Thymus (tissue), 11 donors: ENCODE measurements around the gene ANKRD18B. TPM values are rescaled to one million over a fixed set of nuclear protein-coding genes. Genes with fewer than 3 reads are reported as not detected.
"Not testable (repeated sequence)": the region's sequence is repeated elsewhere in the genome, so short reads cannot be mapped to it uniquely, and the experiment has no call there.

Experiments used
- DNase-seq, 9 donors: peaks; one replicate each; pipeline ENCODE4 v3.0.0-alpha.2; 2013; ENCODE audit warnings: low spot score in 9 of 9, low read depth in 6 of 9, missing footprints in 1 of 9
- H3K27ac ChIP-seq, 2 donors: one replicate each; pipeline ENCODE4 v1.5.1; 2013; ENCODE audit warnings: control low read depth in 1 of 2, low read depth in 1 of 2, low read length in 1 of 2, mild to moderate bottlenecking in 1 of 2, moderate library complexity in 1 of 2
- H3K27me3 ChIP-seq, 2 donors: one replicate each; pipeline ENCODE4 v1.5.1; 2013; ENCODE audit warnings: low read length in 1 of 2; ENCODE audit not compliant: control insufficient read depth in 2 of 2, insufficient read depth in 1 of 2
- H3K36me3 ChIP-seq, 2 donors: one replicate each; pipeline ENCODE4 v1.5.1; 2013; ENCODE audit warnings: low read length in 1 of 2, mild to moderate bottlenecking in 1 of 2, moderate library complexity in 1 of 2; ENCODE audit not compliant: control insufficient read depth in 2 of 2, insufficient read depth in 2 of 2
- H3K4me1 ChIP-seq, 2 donors: one replicate each; pipeline ENCODE4 v1.5.1; 2013; ENCODE audit warnings: low read length in 2 of 2; ENCODE audit not compliant: control insufficient read depth in 2 of 2, insufficient read depth in 2 of 2
- H3K4me3 ChIP-seq, 2 donors: one replicate each; pipeline ENCODE4 v1.5.1; 2013; ENCODE audit warnings: low read length in 2 of 2, control low read depth in 1 of 2, mild to moderate bottlenecking in 1 of 2
- H3K9me3 ChIP-seq, 2 donors: one replicate each; pipeline ENCODE4 v1.5.1; 2013; ENCODE audit warnings: low read length in 1 of 2, mild to moderate bottlenecking in 1 of 2; ENCODE audit not compliant: control insufficient read depth in 2 of 2, insufficient read depth in 1 of 2
- WGBS: extraction: QIAGEN DNeasy Blood & Tissue Kit; methylation state at CpG from one replicate; pipeline ENCODE4 v1.1.7; 2013; 5-methylcytosine and 5-hydroxymethylcytosine counted together
- polyA plus RNA-seq: library from polyadenylated mRNA; stranded (reverse); fragments of 200-250 nt; gene quantifications from one replicate; pipeline ENCODE4 v1.2.3, GENCODE V29; 2013
- total RNA-seq: library from RNA; stranded (reverse); fragments of 120-200 nt; gene quantifications from one replicate; pipeline ENCODE4 v1.2.4, GENCODE V29; 2013
- donor health status: healthy.

Gene ANKRD18B
- total and polyA plus RNA-seq, 2 donors: 1.0 to 2.5 TPM

- not testable (repeated sequence) for H3K4me1 ChIP-seq, H3K27me3 ChIP-seq, H3K27ac ChIP-seq, H3K36me3 ChIP-seq, H3K9me3 ChIP-seq, H3K4me3 ChIP-seq, DNase-seq
- WGBS: 88% methylated on average over 4 of the region's 4 CpGs
These were observed 28.3 kb downstream of the ANKRD18B start for GRCh38 chr9:33552315-33552725.

DNA sequence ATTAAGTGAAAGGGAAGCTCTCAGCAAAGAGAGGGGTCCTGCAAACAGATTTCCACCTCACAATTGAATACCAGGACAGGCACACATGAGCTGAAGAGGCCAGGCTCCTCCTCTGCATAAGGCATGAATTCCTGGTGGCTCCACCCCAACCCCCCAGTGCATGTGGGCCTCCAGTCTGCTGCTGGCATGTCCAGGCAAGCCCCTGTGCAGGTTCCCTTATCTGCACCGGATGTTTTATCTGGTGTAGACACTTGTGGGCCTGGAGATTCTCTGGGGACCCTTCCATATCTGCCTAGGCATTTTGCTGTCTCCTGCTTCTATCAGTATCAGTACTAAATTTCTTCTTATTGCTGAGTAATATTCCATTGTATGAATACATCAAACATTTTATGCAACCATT, 36.2 kb downstream of the ANKRD18B start:
- H3K4me3 ChIP-seq, H3K27ac ChIP-seq, H3K27me3 ChIP-seq, H3K36me3 ChIP-seq, H3K4me1 ChIP-seq, DNase-seq, H3K9me3 ChIP-seq: not testable (repeated sequence)
- WGBS: 90% methylated on average over 1 of the region's 1 CpG

DNA sequence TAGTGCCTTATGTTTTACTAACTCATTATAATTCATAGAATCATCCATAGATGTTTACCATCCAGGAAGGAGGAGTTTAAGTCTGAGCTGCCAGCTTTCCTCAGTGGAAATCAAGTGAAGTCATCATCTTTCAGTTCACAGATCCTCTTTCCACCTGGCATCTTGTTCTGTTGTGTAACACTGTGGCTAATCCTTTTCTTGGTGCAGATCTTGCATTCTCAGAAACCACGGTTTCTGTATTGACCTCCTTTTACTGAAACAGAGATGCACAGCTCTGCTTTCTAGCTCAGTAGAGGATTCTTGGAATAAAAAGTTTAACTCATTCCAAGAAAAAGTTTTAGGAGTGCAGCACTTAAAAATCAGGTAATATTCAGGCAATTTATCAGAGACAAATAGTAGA, 38.1 kb downstream of the ANKRD18B start:
- not testable (repeated sequence) for H3K9me3 ChIP-seq, DNase-seq
- WGBS: 52% methylated on average over 1 of the region's 1 CpG

GRCh38 chr9:33567776-33568175, 43.7 kb downstream of the ANKRD18B start:
- not testable (repeated sequence) for H3K9me3 ChIP-seq, H3K4me1 ChIP-seq, H3K27me3 ChIP-seq, H3K4me3 ChIP-seq, DNase-seq, H3K36me3 ChIP-seq, H3K27ac ChIP-seq

More for the DNA sequence above, 38.1 kb downstream of the ANKRD18B start:
- not testable (repeated sequence) for H3K4me3 ChIP-seq, H3K36me3 ChIP-seq, H3K27me3 ChIP-seq, H3K27ac ChIP-seq, H3K4me1 ChIP-seq

GRCh38 chr9:33577786-33578185, 53.7 kb downstream of the ANKRD18B start:
- H3K4me1 ChIP-seq, DNase-seq, H3K4me3 ChIP-seq, H3K9me3 ChIP-seq, H3K36me3 ChIP-seq, H3K27ac ChIP-seq, H3K27me3 ChIP-seq: not testable (repeated sequence)
- WGBS: 94% methylated on average over 3 of the region's 3 CpGs

DNA sequence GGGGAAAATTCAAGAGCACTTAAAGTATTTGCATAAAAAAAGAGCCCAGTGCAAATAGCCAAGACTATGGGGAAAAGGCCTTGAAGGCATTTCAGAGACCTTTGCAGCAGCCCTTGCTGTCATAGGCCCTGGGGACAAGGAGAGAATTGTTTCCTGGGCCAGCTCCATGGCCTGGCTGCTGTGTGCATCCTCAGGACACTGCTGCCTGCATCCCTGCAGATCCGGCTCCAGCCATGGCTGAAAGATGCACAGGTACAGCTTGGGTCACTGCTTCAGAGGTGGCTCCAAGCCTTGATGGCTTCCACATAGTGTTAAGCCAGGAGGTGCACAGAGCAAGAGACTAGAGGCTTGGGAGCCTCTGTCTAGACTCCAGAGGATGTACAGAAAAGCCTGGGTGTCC, 55.9 kb downstream of the ANKRD18B start:
- not testable (repeated sequence) for H3K27ac ChIP-seq, H3K27me3 ChIP-seq, H3K9me3 ChIP-seq, H3K4me1 ChIP-seq, DNase-seq, H3K4me3 ChIP-seq, H3K36me3 ChIP-seq
- 100% methylated on average over 1 of the region's 1 CpG for WGBS

- H3K27ac ChIP-seq, H3K9me3 ChIP-seq, H3K36me3 ChIP-seq, H3K27me3 ChIP-seq, DNase-seq, H3K4me1 ChIP-seq, H3K4me3 ChIP-seq: not testable (repeated sequence)
- WGBS: 64% methylated on average over 2 of the region's 2 CpGs
These were observed 58.6 kb downstream of the ANKRD18B start for GRCh38 chr9:33582686-33583085.

DNA sequence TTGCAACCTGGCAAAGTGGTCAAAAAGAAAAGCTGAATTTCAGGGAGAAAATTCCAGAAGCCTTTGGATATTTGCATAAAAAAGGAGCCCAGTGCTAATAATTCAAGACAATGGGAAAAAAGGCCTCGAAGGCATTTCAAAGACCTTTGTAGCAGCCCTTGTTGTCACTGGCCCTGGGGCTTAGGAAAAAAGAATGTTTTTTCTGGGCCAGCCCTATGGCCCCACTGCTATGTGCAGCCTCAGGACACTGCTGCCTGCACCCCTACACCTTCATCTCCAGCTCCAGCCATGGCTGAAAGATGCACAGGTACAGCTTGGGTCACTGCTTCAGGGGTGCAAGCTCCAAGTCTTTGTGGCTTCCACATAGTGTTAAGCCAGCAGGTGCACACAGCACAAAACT, 62.1 kb downstream of the ANKRD18B start:
- not testable (repeated sequence) for H3K27ac ChIP-seq, H3K9me3 ChIP-seq, H3K27me3 ChIP-seq, H3K36me3 ChIP-seq, H3K4me1 ChIP-seq, DNase-seq, H3K4me3 ChIP-seq
- 100% methylated on average over 1 of the region's 1 CpG for WGBS

DNA sequence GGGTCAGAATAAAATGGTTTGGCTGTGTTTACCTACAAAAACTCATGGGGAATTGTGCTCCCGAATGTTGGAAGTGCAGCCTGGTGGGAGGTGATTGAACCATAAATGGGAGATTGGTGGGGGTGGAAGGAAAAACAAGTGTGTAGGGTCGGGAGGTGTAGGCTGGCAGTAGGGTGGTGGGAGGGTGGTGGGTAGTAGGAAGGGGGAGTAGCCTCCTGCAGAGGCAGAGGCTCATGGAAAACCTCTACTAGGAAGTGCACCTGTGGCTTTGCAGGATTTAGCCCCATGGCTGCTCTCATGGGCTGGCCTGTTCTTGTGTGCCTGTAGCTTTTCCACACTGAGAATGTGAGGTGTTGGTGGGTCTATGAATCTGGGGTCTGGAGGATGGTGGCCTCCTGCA, 63.7 kb downstream of the ANKRD18B start:
- H3K9me3 ChIP-seq, H3K4me1 ChIP-seq, H3K4me3 ChIP-seq, H3K36me3 ChIP-seq, H3K27me3 ChIP-seq, DNase-seq, H3K27ac ChIP-seq: not testable (repeated sequence)
- WGBS: no CpG with 5 or more reads among the region's 2 CpGs

DNA sequence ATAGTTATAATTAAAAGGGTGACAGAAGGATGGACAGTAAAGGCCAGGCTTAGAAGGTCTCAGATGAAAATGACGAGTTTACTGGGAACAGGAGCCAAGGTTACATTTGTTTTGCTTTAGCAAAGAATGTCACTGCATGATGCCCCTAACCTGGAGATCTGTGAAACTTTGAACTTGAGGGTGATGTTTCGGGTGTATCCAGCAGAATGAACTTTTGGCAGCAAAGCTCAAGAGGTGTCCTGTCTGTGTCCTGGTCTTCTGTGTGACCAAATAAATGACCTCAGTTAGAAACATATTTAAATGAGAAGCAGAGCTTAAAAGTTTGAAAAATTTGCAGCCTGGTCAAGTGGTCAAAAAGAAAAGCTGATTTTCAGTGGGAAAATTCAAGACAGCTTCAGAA, 64.8 kb downstream of the ANKRD18B start:
- not testable (repeated sequence) for H3K9me3 ChIP-seq, H3K27me3 ChIP-seq, H3K4me1 ChIP-seq, DNase-seq, H3K4me3 ChIP-seq, H3K36me3 ChIP-seq, H3K27ac ChIP-seq
- 97% methylated on average over 1 of the region's 2 CpGs for WGBS
